Loucy (cell line): ENCODE measurements around the gene PLA2G15.

Source experiments
- H2AFZ ChIP-seq: fragments of 200-600 bp; sonication (generic); 2 replicates; pipeline ENCODE4 v1.6.0; 2016; ENCODE audit warnings: antibody characterized with exemption, mild to moderate bottlenecking, low read length, moderate library complexity
- H3F3A ChIP-seq: fragments of 200-600 bp; 2 replicates; pipeline ENCODE4 v1.6.0; 2016; ENCODE audit warnings: antibody characterized with exemption, low read depth, mild to moderate bottlenecking
- H3K27me3 ChIP-seq: fragments of 200-600 bp; sonication (generic); 2 replicates; pipeline ENCODE4 v1.6.1; 2014; ENCODE audit warnings: low read length, mild to moderate bottlenecking; ENCODE audit not compliant: insufficient read depth, poor library complexity, severe bottlenecking
- H3K36me3 ChIP-seq: fragments of 200-600 bp; sonication (generic); 2 replicates; pipeline ENCODE4 v1.6.1; 2016; ENCODE audit warnings: low read length; ENCODE audit not compliant: insufficient read depth
- H3K4me1 ChIP-seq: fragments of 200-600 bp; sonication (generic); 2 replicates; pipeline ENCODE4 v1.5.1; 2014; ENCODE audit warnings: low read length, mild to moderate bottlenecking; ENCODE audit not compliant: insufficient read depth, poor library complexity, severe bottlenecking
- H3K4me2 ChIP-seq: fragments of 200-600 bp; sonication (generic); 2 replicates; pipeline ENCODE4 v1.6.0; 2014; ENCODE audit warnings: antibody characterized with exemption, low read length, low read depth, mild to moderate bottlenecking; ENCODE audit not compliant: poor library complexity, severe bottlenecking
- H3K4me3 ChIP-seq: fragments of 200-600 bp; sonication (generic); 2 replicates; pipeline ENCODE4 v1.5.1; 2014; ENCODE audit warnings: low read length, mild to moderate bottlenecking, mixed read lengths; ENCODE audit not compliant: poor library complexity, severe bottlenecking
- H3K79me2 ChIP-seq: fragments of 200-600 bp; sonication (generic); 2 replicates; pipeline ENCODE4 v1.6.1; 2014; ENCODE audit warnings: low read length; ENCODE audit not compliant: insufficient read depth
- H3K9ac ChIP-seq: fragments of 200-600 bp; sonication (generic); 2 replicates; pipeline ENCODE4 v1.6.0; 2014; ENCODE audit warnings: mild to moderate bottlenecking, low read depth, low read length, moderate library complexity; ENCODE audit not compliant: poor library complexity, severe bottlenecking
- H3K9me2 ChIP-seq: fragments of 200-600 bp; sonication (generic); replicated peaks from 2 replicates; pipeline ENCODE4 v1.6.1; 2016; ENCODE audit warnings: low read depth, low read length, mixed read lengths
- H3K9me3 ChIP-seq: fragments of 200-600 bp; sonication (generic); 2 replicates; pipeline ENCODE4 v1.6.1; 2014; ENCODE audit warnings: mild to moderate bottlenecking, antibody characterized with exemption, low read length, low read depth; ENCODE audit not compliant: insufficient read depth
- H4K20me1 ChIP-seq: fragments of 200-600 bp; sonication (generic); 2 replicates; pipeline ENCODE4 v1.6.0; 2014; ENCODE audit warnings: antibody characterized with exemption, low read length, mild to moderate bottlenecking; ENCODE audit not compliant: insufficient read depth, poor library complexity, severe bottlenecking
- CTCF ChIP-seq: fragments of 200-600 bp; sonication (generic); conservative IDR thresholded peaks from 2 replicates; pipeline ENCODE4 v1.5.1; 2014; ENCODE audit warnings: mild to moderate bottlenecking, antibody characterized with exemption, low read length
- EZH2phosphoT487 ChIP-seq: fragments of 200-600 bp; IDR thresholded peaks from 2 replicates; pipeline ENCODE4 v1.6.1; 2018; ENCODE audit warnings: antibody characterized with exemption, mild to moderate bottlenecking, moderate library complexity, borderline replicate concordance

Gene PLA2G15

GRCh38 chr16:68257251-68257905 is 12.2 kb downstream of the PLA2G15 start:
- Histone ChIP-seq H3F3A (no peaks in the 10 kb centered on the region), H3K9me3 (no peaks in the 10 kb centered on the region), H3K4me3 (peak overlapping the region; percentile 55), H3K79me2 (no peaks in the 10 kb centered on the region), H3K36me3 (peaks cover 24% of the 10 kb centered on the region; the same call in 1 of the 2 replicates), H3K4me1 (peaks cover 33% of the 10 kb centered on the region), H3K4me2 (peak overlapping the region; percentile 74), H3K27me3 (no peaks in the 10 kb centered on the region), H3K9ac (peak overlapping the region; percentile 68), H4K20me1 (no peaks in the 10 kb centered on the region), H2AFZ (no peak overlapping the region), H3K9me2 (no peaks in the 10 kb centered on the region)
- no peak for TF ChIP-seq EZH2phosphoT487
- TF ChIP-seq CTCF, result 0 out of 2 replicates have a peak, but pooled peaks have one; percentile 13

- TF ChIP-seq EZH2phosphoT487, result no peak
- TF ChIP-seq CTCF, result no peak
- peaks cover 24% of the 10 kb centered on the region; the same call in 1 of the 2 replicates for H3K36me3 ChIP-seq
- no peaks in the 10 kb centered on the region for H3F3A ChIP-seq
- peaks cover 33% of the 10 kb centered on the region for H3K4me1 ChIP-seq
- peak overlapping the region; percentile 74 for H3K4me2 ChIP-seq
- no peaks in the 10 kb centered on the region for H3K27me3 ChIP-seq
- H3K9ac ChIP-seq, result peak overlapping the region; percentile 68
- H2AFZ ChIP-seq, result no peak overlapping the region
- H3K79me2 ChIP-seq, result no peaks in the 10 kb centered on the region
- no peaks in the 10 kb centered on the region for H4K20me1 ChIP-seq
- H3K9me2 ChIP-seq, result no peaks in the 10 kb centered on the region
- peak overlapping the region; percentile 55 for H3K4me3 ChIP-seq
- H3K9me3 ChIP-seq, result no peaks in the 10 kb centered on the region
These were observed 13.0 kb downstream of the PLA2G15 start for GRCh38 chr16:68257906-68258800.

GRCh38 chr16:68259007-68259825 is 14.0 kb downstream of the PLA2G15 start:
- peaks cover 24% of the 10 kb centered on the region; the same call in 1 of the 2 replicates for H3K36me3 ChIP-seq
- H3K4me1 ChIP-seq, result peaks cover 33% of the 10 kb centered on the region
- no peak overlapping the region for H3K4me2 ChIP-seq
- H4K20me1 ChIP-seq, result no peaks in the 10 kb centered on the region
- no peaks in the 10 kb centered on the region for H3F3A ChIP-seq
- H3K9me3 ChIP-seq, result no peaks in the 10 kb centered on the region
- no peaks in the 10 kb centered on the region for H3K27me3 ChIP-seq
- no peak overlapping the region for H2AFZ ChIP-seq
- TF ChIP-seq EZH2phosphoT487, result no peak
- no peak for TF ChIP-seq CTCF
- H3K9me2 ChIP-seq, result no peaks in the 10 kb centered on the region
- peak overlapping the region; percentile 68 for H3K9ac ChIP-seq
- no peak overlapping the region for H3K4me3 ChIP-seq
- H3K79me2 ChIP-seq, result no peaks in the 10 kb centered on the region
